Measurements from ENCODE around the gene HOXC9.

Gene HOXC9

GRCh38 chr12:54000116-54001114, at the start of gene HOXC9:
HOXC9 (plus strand) TSS chr12:54000161; CDS start chr12:54000189, 28 bp downstream.
- no peak for DNase-seq

GRCh38 chr12:53950437-53950773, 49.6 kb upstream of the HOXC9 start:
- DNase-seq = no peak

- no peak for DNase-seq
These were observed 49.0 kb upstream of the HOXC9 start for GRCh38 chr12:53950789-53951576.

GRCh38 chr12:53951577-53952334, 48.2 kb upstream of the HOXC9 start:
- no peak for DNase-seq

- DNase-seq = no peak
These were observed 47.6 kb upstream of the HOXC9 start for GRCh38 chr12:53952335-53952694.

GRCh38 chr12:53952871-53953734, 46.9 kb upstream of the HOXC9 start:
- no peak for DNase-seq

- DNase-seq = no peak
These were observed 45.9 kb upstream of the HOXC9 start for GRCh38 chr12:53953831-53954693.

GRCh38 chr12:53954694-53955035, 45.3 kb upstream of the HOXC9 start, which contains the start of gene HOXC12:
HOXC12 (plus strand) TSS chr12:53954903; CDS start chr12:53954930, 27 bp downstream.
- no peak for DNase-seq

GRCh38 chr12:53955036-53955775, 44.8 kb upstream of the HOXC9 start:
- DNase-seq = no peak

GRCh38 chr12:53955776-53956250, 44.1 kb upstream of the HOXC9 start:
- DNase-seq = no peak

- DNase-seq = no peak
These were observed 43.6 kb upstream of the HOXC9 start for GRCh38 chr12:53956251-53956887.

GRCh38 chr12:53956914-53957536, 42.9 kb upstream of the HOXC9 start:
- DNase-seq = no peak

GRCh38 chr12:53958128-53958527, 41.8 kb upstream of the HOXC9 start:
- no peak for DNase-seq

- no peak for DNase-seq
These were observed 40.6 kb upstream of the HOXC9 start for GRCh38 chr12:53959314-53959713.

GRCh38 chr12:53960187-53961024, 39.6 kb upstream of the HOXC9 start:
- no peak for DNase-seq

- no peak for DNase-seq
These were observed 38.8 kb upstream of the HOXC9 start for GRCh38 chr12:53961025-53961761.

GRCh38 chr12:53963005-53963404, 37.0 kb upstream of the HOXC9 start:
- no peak for DNase-seq
